ENCODE data around the gene LDHD.

Gene LDHD

DNA sequence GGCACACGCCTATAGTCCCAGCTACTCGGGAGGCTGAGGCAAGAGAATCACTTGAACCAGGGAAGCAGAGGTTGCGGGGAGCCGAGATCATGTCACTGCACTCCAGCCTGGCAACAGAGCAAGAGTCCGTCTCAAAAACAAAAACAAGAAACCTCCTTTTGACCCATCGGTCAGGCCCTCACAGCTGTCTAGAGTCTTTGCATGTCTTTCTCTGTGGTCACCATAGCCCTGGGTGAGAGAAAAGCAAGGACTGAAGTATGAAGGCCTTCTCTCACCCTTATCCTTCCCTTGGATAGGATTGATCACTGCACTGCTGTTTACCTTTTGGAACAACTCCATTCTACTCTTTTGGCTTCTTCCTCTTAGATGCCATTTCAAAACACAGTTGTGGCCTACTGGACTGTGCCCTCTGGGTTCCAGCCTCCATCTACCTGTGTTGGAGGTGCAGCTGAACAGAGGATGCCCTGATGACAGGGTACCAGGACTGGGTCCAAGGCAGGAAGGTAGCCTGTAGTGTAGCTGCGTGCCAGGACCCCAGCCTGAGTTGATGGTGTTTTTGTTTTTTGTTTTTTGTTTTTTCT lies 37.1 kb downstream of the LDHD start:
- no peak for DNase-seq

DNA sequence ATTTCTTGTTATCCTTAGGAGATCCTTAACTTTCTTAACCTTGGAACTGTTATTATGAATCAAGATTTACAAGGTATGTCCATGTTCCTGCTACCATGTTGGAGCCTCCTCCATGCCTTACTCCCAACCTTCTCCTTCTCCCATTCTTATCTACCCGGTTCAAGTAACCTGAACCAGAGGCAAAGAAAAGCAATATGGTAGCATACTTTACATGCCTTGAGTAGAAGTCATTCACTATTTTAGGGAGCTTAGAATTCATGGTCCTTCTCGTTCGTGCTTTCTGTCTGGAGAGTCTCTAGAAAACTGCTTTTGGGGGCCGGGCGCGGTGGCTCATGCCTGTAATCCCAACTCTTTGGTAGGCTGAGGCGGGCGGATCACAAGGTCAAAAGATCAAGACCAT lies 37.7 kb downstream of the LDHD start:
- DNase-seq, result no peak

DNA sequence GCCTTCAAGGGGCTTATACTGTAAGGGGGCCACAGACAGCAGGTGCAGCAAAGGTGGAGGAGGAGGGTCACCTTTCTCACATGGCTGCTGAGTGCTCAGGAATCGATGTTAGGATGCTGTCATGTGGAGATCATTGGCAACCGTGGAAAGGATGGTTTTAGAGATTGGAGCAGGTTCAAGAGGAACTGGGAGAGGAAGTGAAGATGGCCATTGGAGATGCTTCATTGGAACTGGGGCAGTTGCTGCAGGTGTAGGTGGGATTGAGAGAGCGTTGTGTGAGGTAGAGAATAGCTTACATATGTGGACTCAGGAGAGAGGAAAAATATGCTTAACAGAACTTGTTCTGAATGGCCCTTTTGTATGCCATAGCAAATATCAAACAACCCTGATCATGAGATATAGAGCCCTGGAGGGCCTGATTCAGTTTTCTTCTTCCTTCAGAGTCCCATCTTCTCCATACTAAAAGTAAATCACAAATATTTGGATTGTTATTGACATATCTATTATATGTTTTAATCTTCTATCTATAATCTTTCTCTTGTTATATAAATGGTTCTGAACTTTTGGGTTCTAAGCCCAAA lies 40.8 kb downstream of the LDHD start:
- no peak for DNase-seq

DNA sequence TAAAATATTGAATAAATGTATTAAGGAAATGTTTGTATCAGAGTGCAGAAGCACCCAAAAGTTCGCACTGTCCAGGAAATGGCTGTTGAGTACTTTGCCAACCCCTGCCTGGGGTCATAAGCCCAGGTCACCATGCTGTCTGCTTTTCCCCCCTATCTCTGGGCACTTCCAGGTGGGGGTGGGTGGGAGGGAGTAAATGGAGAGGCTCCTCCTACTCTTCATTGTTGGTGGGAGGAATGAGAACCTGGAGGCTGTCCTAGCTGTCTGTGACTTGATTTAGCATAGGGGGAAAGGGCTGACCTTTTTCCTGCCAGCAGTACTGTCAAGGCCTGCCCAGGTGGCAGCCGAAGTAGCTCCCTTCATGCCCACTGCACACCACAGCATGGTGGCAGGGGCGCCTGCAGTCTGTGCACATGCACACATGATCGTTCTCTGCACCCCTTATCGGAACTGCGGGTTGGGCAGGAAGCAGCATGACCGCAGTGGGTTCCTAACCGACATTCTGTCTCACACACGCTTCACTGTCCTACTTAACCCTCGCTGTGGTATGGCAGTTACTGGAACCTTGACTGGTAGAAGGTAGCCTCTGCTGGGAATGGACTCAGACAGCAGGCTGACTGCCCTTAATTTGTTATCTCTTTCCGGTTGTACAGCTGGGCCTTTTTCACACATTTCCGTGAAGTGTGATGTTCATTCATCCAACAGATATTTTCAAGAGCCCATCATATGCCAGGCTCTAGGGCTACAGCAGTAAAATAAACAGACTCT lies 41.5 kb downstream of the LDHD start:
- DNase-seq, result no peak

DNA sequence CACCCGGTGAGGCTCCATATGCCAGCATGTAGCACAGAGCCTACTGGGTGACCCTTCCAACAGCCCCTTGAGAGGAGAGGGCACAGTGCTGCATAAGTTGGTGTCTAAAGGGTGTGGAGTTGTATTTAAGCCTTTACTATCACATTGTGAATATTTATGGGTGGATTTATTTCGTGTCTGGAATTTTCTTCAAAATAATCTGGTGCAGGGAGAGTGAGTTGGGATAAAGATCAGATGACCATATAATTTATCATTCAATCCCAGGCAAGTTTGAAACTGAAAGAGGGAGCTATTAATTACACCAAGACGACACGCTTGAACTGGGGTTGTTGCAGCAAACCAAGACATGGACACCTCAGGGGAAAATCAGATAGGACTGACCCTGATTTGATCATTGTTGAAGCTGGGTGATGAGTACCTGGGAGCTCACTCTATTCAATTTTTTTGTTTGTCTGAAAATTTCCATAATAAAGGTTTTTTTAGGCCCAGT lies 42.2 kb downstream of the LDHD start:
- no peak for DNase-seq

DNA sequence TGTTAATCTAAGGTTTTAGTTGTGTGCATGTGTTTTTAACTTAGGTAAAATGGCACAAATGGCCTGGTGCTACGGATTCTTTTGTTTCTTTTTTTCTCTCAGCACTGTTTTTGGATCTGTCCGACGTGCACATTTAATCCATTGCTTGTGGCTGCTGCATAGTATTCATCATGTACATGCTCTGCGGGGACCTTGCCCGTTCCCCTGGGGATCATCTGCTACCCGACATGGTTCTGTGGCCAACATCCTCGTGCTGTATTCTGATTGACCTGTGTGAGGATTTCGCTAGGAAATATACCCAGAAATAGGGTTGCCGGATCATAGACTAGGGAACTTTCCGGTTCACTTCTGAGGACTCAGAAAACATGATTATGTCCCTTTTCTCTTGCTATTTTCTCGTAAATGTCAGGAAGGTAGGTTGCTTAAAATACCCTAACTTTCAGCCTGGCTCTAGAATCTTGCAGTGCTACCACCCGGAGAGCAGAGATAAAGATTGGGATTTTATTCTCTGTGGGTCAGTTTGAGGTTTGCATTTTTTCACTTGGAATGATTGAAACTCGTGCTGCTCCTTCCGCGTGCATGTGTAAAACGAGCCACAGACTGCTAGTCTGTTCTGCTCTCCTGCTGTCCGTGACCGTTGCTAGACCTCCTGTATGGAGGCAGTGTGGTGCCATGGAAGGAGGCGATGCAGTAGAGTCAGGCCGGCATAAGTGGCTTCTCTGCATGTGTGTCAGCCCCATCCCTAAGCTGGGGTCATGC lies 42.9 kb downstream of the LDHD start:
- DNase-seq, result no peak

DNA sequence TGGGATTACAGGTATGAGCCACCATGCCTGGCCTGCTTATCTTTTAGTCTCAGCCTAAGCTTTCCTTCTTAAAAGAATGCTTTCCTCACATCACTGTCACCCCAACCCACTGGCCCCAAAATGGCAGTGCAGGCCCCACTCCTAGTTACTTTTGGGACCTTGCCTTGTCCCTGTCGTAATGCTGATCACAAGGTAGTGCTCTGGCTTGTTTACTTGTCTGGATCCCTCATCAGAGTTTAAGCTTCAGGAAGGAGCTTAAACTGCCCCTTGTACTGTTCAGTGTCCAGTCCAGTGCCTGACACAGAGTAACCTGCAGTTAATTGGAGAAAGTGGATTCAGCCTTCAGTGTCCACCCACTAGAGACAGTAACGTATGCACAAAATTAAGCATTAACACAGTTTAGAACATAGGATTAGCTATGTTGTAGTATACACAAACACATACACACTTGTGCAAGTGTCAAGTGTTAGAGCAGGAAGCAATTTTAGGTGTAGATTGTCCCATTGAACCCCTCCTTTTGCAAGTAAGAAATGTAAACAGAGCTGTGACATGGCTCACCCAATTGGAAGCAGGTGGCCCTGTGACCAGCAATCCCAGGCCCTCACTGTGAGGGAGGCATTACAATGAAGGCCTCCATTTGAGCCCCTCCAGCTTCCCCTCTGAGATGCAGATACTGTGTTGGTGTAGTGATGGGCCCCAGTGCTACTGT lies 44.2 kb downstream of the LDHD start:
- DNase-seq, result no peak

DNA sequence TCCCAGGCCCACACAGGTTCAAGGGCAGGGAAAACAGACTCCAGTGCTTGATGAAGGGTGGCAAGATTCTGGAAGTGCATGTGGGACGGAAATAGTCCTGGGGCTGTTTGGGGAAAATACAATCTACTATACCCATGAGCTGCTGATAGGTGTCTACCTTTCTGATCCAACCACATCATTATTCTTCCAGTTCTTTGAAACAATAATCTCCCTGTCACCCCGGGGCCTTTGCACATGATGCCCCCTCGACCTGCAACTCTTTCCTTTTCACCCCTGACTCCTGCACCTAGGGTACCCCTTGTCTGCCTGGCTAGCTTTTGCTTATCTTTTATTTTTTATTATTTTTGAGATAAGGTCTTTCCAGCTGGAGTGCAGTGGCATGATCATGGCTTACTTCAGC lies 45.0 kb downstream of the LDHD start:
- no peak for DNase-seq

DNA sequence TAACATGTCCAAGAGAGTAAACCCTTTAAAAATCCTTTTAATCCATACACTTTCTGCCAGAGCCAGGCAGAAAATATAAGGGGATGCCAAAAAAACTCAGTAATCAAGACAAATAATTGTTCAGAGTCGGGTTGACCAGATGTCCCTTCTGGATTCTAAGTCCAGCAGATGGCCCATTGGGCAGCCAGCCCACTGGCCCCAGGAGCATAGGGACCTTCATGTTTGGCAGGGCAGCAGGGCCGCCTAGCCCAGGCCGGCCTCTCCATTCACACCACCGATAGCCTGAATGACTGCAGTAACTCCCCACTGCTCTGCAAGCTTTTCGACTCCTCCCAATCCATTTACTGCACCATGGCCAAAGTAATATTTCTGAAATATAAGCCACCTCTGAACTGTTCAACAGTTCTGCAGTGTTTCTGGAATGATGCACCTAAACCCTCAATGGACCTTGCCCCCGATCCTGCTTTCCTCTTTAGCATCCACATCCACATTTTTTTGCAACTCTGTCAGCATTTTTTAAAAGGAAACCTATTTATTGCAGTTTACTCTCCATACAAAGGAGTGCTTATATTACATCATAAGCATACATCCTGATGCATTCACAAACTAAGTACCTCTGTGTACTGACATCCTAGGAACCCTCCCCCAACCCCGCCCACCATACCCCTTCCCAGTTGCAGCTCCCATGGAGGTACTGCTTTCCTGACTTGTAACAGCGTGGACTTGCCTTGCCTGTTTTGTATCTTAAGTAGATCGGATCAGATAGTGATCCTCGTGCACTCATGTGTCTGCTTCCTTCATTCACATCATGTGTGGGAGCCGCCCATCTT lies 46.4 kb downstream of the LDHD start:
- DNase-seq, result no peak

DNA sequence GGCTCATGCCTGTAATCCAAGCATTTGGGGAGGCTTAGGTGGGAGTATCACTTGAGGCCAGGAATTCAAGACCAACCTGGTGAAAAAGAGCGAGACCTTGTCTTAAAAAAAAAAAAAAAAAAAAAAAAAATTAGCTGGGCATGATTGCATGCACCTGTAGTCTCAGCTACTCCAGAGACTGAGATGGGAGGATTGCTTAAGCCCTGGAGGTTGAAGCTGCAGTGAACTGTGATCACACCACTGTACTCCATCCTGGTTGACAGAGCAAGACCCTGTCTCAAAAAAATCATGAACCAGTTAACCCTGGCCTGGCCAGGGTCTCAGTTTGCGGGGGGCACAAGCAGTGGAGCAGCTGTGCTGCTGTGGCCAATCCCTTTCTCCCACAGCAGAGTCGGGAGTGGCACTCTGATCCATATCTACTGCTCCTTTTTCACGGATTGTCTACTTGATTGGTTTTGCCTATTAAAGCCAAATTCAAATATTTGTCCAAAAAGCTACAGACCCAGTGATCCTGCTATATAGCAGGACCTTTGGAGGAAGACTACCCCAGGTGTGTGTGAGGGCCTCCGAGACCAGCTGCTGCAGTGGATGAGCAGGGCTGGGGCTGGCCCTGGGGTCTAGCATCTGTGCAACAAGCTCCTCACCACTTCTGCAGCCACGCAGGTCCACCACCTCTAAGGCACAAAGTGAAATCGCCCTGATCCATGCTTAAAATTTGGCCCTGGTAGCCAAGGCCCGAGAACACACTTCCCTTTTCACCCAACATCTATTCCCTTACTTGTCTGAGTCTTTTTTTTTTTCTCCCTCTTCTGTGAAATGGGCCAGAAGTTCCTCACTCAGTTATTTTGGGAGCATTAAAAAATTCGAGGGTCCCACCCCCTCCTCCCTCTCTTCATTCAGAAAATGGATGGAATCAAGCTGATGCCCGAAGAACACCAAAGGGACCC lies 48.2 kb downstream of the LDHD start:
- DNase-seq, result no peak

DNA sequence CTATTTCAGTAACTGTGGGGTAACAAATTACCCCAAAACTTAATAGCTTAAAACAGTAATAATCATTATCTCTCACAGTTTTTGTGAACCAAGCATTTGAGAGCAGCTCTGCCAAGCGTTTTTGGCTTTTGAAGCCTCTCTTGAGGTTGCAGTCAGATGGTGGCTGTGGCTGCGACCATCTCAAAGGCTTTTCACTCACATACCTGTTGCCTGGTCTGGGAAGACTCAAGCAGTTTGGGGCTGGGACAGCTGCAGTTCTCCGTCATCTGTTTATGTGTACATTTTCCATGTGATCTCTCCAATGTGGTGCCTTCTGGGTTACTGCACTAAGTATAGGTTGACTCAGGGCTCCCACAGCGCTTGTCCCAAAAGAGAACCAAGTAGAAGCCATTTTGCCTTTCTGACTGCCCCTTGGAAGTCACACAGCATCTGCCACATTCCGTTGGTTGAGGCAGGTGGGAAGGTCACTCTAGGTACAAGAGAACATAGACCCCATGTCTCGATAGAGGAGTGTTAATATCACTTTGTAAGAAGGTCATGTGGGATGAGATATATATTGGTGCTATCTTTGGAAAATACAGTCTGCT lies 49.6 kb downstream of the LDHD start:
- DNase-seq, result no peak

DNA sequence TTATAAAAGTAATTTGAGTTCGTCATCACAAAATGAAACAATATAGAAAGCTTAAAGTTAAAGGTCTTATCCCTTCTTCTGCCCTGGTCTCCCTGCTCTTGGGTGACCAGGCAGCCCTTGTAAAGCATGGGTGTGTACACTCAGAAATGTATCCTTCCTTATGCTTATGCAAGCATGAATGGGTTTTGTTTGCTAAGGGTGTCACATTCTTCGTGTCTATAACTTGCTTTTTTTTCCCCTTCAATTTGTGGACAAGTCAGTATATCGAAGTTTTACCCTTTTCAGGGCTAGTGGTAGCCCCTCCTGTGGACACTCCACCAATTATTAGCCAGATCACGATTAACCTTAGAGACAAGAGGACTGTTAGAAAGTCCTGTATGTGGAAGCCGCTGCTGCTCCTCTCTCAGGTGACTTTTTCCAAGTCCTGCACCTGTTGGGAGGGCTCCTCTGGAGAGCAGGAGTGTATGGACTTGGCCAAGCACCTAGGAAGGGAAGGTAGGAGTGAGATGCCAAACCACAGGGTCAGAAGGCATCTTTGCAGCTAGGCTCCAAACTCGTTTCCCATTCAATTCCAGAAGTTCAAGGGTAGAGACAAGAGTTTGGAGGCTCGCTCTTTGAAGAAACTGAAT lies 50.9 kb downstream of the LDHD start:
- DNase-seq, result no peak

DNA sequence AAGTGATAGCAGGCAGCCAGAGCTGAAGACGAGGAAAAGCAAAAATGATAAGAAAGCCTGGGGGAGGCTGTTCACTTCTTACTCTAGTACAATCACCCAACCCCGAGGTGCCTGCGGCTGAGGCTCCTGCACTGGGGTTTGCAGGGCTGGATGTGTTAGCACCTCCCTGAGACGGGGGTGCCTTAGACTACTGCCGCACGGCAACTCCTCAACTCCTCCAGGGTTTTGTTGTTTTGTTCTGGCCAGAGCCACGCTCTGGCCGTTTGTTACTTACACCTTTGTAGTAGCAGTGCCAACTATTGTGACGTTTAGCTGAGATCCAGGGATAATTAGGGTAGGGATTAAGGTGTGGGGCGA lies 51.5 kb downstream of the LDHD start:
- DNase-seq, result no peak

DNA sequence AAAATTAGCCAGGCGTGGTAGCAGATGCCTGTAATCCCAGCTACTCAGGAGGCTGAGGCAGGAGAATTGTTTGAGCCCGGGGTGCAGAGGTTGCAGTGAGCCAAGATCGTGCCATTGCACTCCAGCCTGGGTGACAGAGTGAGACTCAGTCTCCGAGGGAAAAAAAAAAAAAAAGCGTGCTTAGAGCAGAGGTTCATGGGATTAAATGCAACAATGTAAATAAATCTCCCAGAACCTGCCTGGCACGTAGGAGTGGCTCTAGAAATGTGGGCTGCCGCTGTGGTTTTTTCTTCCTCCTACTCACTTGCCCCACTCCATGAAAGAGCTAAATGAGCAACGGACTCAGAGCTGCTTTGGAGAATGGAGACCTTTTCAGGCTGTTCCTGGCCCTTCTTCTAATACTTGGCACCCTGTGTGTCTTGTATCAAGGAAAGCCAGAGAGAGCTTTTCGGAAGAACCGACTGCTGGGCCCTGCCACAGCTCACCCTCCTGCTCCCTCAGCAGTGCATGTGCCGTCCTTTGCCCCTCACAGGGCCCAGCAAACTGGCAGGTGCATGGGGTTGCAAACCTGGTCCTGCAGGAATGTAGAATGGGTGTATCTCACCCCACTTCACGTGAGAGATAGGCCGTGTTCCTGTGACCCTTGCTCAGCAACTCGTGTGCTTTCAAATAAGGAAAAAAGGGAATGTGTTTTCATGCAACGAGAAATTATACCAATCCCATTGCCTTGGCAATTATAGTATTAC lies 52.0 kb downstream of the LDHD start:
- DNase-seq, result no peak

DNA sequence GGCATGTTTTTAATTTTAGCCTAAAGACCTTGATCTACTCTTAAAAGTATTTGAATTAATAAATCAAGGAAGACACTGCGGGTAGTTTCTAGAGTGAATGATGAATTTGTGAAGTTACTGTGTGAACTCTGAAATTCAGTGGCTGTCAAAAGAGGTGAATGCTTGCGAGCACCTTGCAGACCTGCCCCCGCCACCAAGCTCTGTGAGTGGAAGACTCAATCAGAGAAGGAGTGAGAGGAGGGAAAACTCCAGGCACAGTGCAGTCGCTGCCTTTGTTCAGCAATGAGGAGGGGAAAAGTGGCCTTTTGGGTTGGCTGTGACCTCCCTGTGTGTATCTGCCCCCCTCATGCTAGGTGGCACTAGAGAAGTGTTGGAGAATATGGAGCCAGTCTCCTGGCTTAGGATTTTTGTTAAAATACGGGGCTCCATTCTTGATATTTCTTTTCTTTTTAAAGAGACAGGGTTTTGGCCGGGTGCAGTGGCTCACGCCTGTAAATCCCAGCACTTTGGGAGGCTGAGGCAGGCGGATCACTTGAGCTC lies 53.0 kb downstream of the LDHD start:
- DNase-seq, result no peak

DNA sequence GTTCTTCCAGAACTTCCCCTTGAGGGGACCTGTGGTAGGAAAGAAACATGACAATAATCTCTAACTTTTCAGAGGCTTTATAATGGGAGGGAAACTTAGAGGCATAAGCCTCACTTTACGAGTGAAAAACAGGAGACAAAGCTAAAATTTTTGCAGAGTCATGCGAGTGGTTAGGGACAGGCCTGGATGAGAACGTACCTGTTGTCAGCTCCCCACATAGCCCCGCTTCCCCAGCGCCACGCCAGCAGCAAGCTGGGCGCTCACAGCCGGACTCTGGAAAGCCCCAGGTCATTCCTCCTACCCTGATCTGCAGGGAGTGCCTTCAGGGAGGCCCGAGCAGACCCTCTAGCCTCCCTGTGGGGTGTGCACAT lies 53.6 kb downstream of the LDHD start:
- DNase-seq, result no peak

DNA sequence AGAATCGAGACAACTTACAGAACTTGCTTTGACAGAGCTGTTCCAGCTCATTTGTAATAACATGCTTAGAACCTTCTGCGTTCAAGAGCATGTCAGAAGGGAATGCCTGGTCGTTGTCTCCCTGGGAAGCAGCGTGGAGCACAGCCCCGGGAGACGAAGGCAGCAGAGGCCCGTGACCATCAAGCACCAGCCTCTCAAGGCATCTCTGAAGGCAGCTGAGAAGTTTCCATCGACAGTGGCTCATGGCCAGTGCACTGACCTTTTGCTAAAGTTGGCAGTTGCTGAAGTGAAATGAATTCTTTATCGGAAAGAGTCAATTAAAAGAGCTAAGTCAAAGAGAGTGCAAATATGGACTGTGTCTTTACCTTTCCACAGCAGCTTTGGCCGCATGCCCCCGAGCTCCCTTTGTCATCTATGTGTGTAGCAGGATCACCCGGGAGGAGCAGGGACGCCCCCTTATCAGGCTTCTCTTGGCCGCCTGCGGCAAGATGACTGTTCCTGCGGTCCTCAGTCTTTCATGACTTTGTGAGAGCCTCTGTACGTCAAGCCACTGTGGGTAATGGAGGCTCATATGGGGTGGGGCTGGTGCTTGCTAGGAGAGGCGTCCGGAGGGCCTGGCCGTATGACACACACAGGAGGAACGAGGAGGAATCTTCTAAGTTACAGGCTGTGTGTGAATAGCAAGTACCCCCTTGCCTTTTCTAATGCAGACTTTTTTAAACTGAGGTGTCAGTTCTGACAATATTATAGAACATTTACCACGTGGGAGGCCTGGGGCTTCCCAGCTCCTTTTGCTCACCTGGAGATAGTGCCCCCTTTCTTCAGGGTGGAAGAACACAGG lies 54.2 kb downstream of the LDHD start:
- no peak for DNase-seq

Measured in NCI-H2171 (cell line).